KOPT-K1 (cell line): ENCODE data around the gene CAMSAP3.
"Not testable (repeated sequence)": the region's sequence is repeated elsewhere in the genome, so short reads cannot be mapped to it uniquely, and the experiment has no call there.

ENCODE experiments used
- H3K27ac ChIP-seq: fragments of 200-600 bp; sonication (generic); 2 replicates; pipeline ENCODE4 v1.5.1; 2016; ENCODE audit warnings: antibody characterized with exemption, mild to moderate bottlenecking, low read depth, low read length; ENCODE audit not compliant: poor library complexity, severe bottlenecking
- H3K36me3 ChIP-seq: fragments of 200-600 bp; sonication (generic); 2 replicates; pipeline ENCODE4 v1.5.1; 2017; ENCODE audit warnings: antibody characterized with exemption, mild to moderate bottlenecking, low read length, moderate library complexity; ENCODE audit not compliant: insufficient read depth
- H3K9me3 ChIP-seq: fragments of 200-600 bp; sonication (generic); 2 replicates; pipeline ENCODE4 v1.5.1; 2017; ENCODE audit warnings: antibody characterized with exemption, low read length, mild to moderate bottlenecking; ENCODE audit not compliant: insufficient read depth, poor library complexity, severe bottlenecking

The CAMSAP3 gene

DNA sequence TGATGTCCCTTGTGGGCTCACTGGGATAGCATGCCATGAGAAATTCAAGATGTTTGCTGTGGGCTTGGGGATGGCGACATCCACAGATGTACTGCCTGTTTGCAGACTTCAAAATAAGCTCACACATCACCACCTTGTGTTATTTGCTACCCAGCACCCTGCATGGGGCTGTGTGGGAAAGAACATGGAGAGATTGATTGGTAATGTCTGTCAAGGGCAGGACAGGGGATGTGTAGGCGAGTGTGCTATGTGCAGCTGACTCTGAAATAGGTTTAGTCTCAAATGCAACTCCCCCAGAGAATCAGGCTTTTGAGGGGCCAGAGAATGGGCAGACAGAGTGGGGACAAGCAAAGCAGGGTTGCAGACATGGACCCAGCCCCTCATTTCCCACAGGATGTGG lies 35.4 kb upstream of the CAMSAP3 start:
- Histone ChIP-seq H3K9me3 (no peaks in the 10 kb centered on the region), H3K27ac (no peak overlapping the region), H3K36me3 (peaks cover 38% of the 10 kb centered on the region)

DNA sequence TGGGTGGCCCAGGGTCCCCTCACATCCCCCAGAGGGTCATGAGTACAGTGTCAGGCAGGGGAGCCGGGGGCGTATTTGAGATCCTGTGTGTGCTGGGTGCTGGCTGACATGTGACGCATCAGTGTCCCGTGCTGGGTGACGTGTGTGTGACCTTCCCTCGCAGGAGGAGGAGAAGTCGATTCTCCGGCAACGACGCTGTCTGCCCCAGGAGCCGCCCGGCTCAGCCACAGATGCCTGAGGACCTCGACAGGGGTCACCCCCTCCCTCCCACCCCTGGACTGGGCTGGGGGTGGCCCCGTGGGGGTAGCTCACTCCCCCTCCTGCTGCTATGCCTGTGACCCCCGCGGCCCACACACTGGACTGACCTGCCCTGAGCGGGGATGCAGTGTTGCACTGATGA lies 34.3 kb upstream of the CAMSAP3 start:
- Histone ChIP-seq H3K36me3 (peaks cover 30% of the 10 kb centered on the region), H3K9me3 (no peaks in the 10 kb centered on the region), H3K27ac (no peak overlapping the region)

DNA sequence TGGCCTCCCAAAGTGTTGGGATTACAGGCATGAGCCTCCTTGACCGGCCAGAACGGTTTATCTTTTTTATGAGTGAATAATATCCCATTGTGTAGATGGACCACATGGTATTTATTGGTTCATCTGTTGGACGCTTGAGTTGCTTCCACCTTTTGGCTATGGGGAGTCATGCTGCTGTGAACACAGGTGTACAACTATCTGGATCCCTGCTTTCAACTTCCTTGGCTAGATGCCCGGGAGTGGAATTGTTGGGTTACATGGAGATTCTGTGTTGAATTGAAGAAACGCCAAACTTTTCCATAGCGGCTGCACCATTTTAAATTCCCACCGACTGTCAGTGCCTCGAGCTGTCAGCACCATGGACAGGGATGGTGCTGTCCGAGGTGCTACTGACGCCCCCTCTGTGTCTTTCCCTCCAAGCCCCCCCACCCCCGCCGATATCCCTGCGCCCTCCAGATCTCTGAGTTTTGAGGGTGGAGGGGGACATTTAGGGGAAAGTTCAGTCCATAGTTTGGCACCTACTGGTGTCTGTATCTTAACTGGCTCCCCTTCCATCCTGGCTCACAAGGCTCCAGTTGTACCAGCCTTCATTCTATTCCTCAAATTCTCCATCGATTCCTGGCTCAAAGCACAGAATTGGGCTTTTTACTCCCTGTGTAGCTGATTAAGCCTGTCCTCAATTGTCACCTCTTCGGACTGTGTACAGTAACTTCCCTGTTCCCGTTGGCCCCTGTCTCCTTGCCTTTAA lies 32.8 kb upstream of the CAMSAP3 start:
- no peaks in the 10 kb centered on the region for H3K9me3 ChIP-seq
- H3K36me3 ChIP-seq: peaks cover 15% of the 10 kb centered on the region
- no peak overlapping the region for H3K27ac ChIP-seq

DNA sequence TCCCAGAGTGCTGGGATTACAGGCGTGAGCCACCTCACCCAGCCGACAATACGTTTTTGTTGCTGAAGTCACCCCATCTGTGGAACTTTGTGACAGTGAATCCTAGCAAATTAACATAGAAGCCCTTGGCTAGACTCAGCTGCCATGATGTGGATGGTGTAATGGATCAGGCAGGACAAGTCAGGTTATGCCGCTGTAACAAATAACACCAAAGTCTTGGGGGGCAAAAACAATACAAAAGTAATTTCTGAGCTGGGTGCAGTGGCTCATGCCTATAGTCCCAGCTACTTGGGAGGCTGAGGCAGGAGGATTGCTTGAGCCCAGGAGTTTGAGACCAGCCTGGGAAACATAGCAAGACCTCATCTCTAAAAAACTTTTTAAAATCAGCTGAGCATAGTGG lies 30.8 kb upstream of the CAMSAP3 start:
- H3K27ac ChIP-seq: no peak overlapping the region

DNA sequence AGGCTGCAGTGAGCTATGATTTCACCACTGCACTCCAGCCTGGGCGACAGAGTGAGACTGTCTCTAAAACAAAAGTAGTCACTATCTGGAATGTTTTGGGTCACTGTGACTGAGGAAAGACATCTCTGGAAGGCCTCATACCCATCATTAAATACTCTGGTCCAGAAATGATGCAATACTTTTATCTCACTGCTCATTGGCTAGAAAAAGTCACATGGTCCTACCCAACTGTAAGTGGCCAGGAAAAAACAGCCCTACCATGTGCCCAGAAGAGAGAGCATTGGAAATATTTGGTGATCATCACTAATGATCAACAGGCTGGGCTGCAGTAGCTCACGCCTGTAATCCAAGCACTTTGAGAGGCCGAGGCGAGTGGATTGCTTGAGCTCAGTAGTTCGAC lies 30.3 kb upstream of the CAMSAP3 start:
- H3K9me3 ChIP-seq: no peaks in the 10 kb centered on the region
- no peaks in the 10 kb centered on the region for H3K36me3 ChIP-seq
- no peak overlapping the region for H3K27ac ChIP-seq

More for the DNA sequence above, 30.8 kb upstream of the CAMSAP3 start:
- H3K9me3 ChIP-seq: no peaks in the 10 kb centered on the region
- H3K36me3 ChIP-seq: no peaks in the 10 kb centered on the region

DNA sequence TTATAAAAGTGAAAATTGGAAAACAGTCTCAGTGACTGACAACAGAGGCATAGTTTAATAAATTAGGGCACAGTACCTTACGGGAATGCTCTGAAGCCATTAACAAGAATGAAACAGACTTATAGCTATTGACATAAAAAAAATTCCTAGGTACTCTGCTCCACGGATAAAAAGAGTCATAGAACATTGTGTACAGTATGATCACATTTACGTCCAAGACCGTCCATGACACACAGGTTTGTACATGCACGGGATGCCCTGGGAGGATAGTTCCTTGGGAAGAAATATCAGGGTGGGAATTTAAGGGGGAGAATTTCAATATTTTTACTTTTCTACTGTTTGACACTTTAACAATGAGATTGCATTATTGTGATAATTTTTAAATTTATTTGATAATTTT lies 24.9 kb upstream of the CAMSAP3 start:
- no peaks in the 10 kb centered on the region for H3K36me3 ChIP-seq
- no peak overlapping the region for H3K27ac ChIP-seq
- no peaks in the 10 kb centered on the region for H3K9me3 ChIP-seq

DNA sequence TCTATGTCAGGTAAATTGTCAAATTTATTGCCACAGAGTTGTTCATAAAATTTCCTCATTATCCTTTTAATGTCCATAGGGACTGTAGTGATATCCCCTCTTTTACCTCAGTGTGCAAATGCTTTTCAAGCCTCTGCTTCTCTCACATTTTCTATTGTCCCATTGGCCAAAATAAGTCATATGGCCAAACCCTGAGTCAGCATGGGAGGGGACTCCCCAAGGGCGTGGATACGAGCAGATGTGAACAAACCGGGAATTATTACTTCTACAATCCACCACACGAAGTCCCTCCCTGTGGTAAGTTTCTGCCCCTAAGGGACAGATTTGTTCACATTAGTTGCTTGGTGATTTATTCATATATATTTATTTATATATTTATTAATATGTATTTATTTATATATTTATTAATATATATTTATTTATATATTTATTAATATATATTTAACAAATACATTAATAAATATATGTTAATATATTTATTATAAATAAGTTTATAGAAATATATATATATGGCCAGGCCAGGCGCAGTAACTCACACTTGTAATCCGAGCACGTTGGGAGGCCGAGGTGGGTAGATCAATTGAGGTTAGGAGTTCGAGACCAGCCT lies 20.1 kb upstream of the CAMSAP3 start:
- Histone ChIP-seq H3K9me3 (no peaks in the 10 kb centered on the region), H3K36me3 (no peaks in the 10 kb centered on the region), H3K27ac (no peak overlapping the region)

DNA sequence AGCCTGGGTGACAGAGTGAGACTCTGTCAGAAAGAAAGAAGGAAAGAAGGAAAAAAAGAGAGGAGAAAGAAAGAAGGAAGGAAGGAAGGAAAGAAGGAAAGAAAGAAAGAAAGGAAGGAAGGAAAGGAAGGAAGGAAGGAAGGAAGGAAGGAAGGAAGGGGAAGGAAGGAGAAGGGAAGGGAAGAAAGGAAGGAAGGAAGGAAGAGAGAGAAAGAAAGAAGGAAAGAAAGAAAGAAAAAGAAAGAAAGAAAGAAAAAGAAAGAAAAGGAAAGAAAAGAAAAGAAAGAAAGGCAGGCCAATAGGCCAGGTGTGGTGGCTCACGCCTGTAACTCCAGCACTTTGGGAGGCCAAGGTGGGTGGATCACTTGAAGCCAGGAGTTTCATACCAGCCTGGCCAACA lies 18.2 kb upstream of the CAMSAP3 start:
- H3K36me3 ChIP-seq, H3K27ac ChIP-seq, H3K9me3 ChIP-seq: not testable (repeated sequence)

DNA sequence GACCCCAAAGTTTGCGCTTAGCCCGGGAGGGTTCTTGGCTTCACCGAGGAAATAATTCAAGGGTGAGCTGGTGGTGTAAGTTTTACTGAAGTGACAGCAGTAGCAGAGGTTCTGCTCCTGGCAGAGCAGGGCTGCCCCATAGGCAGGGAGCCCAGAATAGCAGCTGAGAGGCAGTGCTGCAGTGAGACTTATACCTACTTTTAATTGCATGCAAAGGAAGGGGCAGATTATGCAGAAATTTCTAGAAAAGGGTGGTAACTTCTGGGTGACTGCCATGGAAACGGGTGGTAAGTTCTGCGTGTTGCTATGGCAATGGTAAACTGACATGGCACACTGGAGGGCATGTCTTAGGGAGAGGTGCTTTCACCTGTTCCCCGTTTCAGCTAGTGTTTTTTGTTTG lies 17.5 kb upstream of the CAMSAP3 start:
- H3K36me3 ChIP-seq: no peaks in the 10 kb centered on the region
- H3K27ac ChIP-seq: no peak overlapping the region
- H3K9me3 ChIP-seq: no peaks in the 10 kb centered on the region

DNA sequence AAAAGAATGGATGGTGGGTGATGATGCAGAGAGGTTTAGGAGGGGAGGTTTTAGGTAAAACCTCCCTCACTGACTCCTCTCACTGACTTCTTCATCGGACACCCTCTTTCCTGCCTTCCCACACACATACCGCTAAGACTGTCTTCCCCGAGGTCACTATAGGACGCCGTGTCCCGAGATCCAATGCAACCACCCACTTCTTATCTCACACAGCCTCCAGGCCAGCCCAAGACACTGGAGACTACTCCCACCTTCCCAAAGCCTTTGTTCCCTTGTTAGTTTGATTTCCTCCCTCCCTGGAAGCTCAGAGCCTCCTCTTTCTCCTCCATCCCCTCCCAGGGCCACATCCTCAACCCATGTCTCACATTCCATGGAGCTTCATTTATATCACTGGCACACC lies 16.5 kb upstream of the CAMSAP3 start:
- H3K36me3 ChIP-seq: no peaks in the 10 kb centered on the region
- no peak overlapping the region for H3K27ac ChIP-seq
- H3K9me3 ChIP-seq: no peaks in the 10 kb centered on the region

DNA sequence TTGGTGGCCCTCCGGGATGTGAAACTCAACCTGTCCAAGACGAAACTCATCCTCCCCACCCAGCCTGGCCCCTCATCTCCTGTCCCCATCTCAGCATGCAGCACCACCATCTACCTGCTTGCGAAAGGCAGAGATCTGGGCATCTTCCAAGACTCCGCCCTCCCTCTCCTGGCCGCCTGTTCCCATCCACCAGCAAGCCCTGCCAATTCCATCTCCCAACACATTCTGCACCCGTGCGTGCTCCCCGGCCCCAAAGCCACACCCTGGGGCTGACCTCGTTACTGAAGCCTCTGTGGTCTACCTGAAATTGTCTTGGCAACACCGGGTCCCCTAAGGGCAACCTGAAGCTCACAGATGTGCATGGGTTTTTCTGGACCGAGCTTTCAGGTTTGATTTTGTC lies 13.2 kb upstream of the CAMSAP3 start:
- no peaks in the 10 kb centered on the region for H3K9me3 ChIP-seq
- H3K27ac ChIP-seq: no peak overlapping the region
- H3K36me3 ChIP-seq: no peaks in the 10 kb centered on the region

DNA sequence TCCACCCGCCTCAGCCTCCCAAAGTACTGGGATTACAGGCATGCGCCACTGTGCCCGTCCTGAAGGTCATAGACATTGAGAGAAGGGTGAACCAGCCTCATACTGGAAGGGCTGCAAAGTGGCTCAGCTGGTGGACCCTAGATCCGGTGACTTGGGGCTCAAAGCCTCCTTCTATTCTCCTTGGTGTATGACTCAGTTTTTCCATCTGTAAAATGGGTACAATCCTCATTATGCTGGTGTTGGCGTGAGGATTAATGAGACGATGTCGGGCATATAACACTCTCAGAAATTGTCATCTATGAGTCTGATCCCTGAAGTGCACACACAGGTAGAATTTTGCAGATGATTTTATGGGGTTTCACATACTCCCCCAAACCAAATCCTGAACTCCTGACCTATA lies 5.8 kb upstream of the CAMSAP3 start:
- Histone ChIP-seq H3K9me3 (no peaks in the 10 kb centered on the region), H3K27ac (no peak overlapping the region), H3K36me3 (no peaks in the 10 kb centered on the region)

DNA sequence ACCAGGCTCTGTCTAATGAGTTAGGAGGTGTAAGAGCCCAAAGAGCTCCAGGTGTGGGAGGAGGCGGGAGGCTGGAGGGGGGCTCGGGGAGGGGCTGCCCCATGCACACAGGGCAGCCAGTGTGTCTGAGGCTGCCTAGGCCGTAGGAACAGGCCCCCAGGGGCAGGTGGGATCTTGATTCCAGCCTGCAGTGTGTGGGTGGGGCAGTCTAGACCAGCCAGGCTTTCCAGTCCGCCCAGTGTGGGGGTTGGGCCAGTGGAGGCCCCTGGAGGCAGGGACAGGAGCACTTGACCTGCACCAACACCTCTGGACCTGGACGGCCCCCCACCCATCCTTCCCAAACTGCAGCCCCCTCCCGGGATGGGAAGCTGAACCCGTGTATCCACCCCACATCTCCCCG lies 5.4 kb upstream of the CAMSAP3 start:
- no peak overlapping the region for H3K27ac ChIP-seq
- H3K9me3 ChIP-seq: no peaks in the 10 kb centered on the region

DNA sequence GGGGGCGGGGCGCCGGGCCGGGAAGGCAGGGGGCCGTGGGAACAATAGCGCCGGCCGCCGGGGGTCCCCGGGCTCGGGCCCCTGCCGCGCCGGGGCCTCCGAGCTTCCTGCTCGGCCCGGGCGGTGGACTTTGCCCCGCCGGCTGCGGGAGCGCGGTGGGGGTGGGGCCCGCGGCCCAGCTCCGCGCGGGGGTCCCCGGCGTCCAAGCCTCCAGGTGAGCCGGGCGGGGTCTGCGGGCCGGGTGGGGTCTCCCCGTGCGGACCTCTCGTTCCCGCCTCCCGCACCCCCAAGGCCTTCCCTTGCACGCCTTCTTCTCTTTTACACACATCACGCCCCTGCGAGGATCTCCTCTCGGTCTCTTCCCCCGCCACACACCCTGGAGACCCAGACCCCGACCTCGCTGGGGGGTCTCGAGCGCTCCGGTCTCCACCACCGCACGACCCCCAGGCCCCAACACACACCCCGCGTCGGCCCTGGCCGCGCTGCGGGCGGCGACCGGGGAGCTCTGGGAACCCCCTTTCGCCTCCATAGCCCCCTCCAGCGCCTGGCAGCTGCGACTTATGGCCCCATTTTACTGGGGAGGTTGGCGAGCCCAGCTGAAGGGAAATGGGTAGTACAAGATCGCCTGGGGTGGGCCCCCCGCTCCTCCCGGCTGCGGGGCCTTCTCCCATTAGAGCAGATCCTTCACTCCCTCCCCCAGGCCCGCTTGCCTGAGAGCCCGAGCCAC lies 711 bp downstream of the CAMSAP3 start:
- no peak overlapping the region for H3K27ac ChIP-seq
- H3K36me3 ChIP-seq: no peaks in the 10 kb centered on the region
- H3K9me3 ChIP-seq: no peaks in the 10 kb centered on the region

More for the DNA sequence above, 5.4 kb upstream of the CAMSAP3 start:
- no peaks in the 10 kb centered on the region for H3K36me3 ChIP-seq

DNA sequence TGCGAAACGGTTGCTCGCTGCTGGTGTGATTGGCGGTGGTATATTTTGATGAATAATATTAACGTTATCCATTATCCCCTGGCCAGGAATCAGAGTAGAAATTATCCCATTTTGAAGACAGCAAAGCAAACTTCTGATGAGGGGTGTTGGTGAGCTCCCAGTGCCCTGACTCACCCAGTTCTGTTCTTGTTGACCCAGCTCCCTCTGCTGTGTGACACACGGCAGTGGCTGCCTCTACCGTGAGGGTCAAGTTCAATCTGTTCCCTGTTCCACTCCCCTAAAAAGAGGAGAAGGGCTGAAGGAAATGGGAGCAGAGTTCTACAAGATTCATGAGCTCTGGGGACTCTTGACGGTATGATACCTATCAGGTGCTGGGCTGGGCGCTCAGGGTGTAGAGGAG lies 2.0 kb downstream of the CAMSAP3 start:
- Histone ChIP-seq H3K27ac (no peak overlapping the region), H3K9me3 (no peaks in the 10 kb centered on the region), H3K36me3 (no peaks in the 10 kb centered on the region)

DNA sequence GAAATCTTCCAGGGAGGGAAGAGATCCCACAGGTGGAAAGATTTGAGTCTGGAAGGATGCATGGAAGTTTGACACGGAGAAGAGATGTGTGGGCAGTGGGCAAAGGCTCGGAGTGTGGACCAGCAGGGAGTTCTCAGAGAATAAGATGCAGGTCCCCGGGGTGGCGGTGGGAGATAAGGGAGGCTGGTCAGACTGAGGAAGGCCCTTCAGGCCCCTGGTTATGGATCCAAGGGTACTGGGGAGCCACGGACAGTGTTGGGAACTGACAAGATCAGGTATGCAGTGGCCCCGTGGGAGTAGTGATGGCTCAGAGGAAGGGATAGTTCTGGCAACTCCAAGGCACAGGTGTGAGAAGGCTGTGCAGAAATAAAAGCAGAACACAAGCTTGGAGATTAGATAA lies 2.5 kb downstream of the CAMSAP3 start:
- Histone ChIP-seq H3K27ac (no peak overlapping the region), H3K9me3 (no peaks in the 10 kb centered on the region), H3K36me3 (no peaks in the 10 kb centered on the region)
